HepG2 (cell line): Measurements from ENCODE around the gene L1CAM. TPM values are rescaled to one million over a fixed set of nuclear protein-coding genes. Genes with fewer than 3 reads are reported as not detected.

Source experiments
- CBX5 ChIP-seq: sonication (generic); formaldehyde crosslinking; IDR thresholded peaks from 2 replicates; pipeline ENCODE4 v1.4.0; 2020; ENCODE audit warnings: missing genetic modification reagents, borderline replicate concordance
- CEBPZ ChIP-seq: IDR thresholded peaks from 2 replicates; pipeline ENCODE4 v1.6.1; 2012; ENCODE audit warnings: low read length, improper control_type of control experiment
- KLF9 ChIP-seq: IDR thresholded peaks from 2 replicates; pipeline ENCODE4 v1.6.1; 2016; ENCODE audit warnings: low read depth
- MAFF ChIP-seq: IDR thresholded peaks from 2 replicates; pipeline ENCODE4 v1.6.1; 2011; ENCODE audit warnings: low read depth, low read length, improper control_type of control experiment
- NBN ChIP-seq: fragments of 450-650 bp; conservative IDR thresholded peaks from 2 replicates; pipeline ENCODE4 v1.6.1; 2017
- NCOA2 ChIP-seq: sonication (generic); formaldehyde crosslinking; IDR thresholded peaks from 2 replicates; pipeline ENCODE4 v1.8.0; 2022; ENCODE audit warnings: inconsistent platforms
- NCOA5 ChIP-seq: sonication (generic); formaldehyde crosslinking; IDR thresholded peaks from 2 replicates; pipeline ENCODE4 v1.4.0; 2020; ENCODE audit warnings: missing genetic modification reagents
- SRSF1 ChIP-seq: fragments of 200-400 bp; formaldehyde crosslinking; optimal IDR thresholded peaks from 2 replicates; pipeline ENCODE3; 2017; ENCODE audit warnings: mild to moderate bottlenecking, low read depth, low read length, moderate library complexity
- U2AF2 ChIP-seq: fragments of 200-400 bp; formaldehyde crosslinking; IDR thresholded peaks from 2 replicates; pipeline ENCODE4 v1.6.1; 2017; ENCODE audit warnings: low read depth, mild to moderate bottlenecking, low read length
- ZBED4 ChIP-seq: sonication (generic); formaldehyde crosslinking; IDR thresholded peaks from 2 replicates; pipeline ENCODE4 v1.4.0; 2020; ENCODE audit warnings: missing genetic modification reagents, borderline replicate concordance
- ZC3H4 ChIP-seq: sonication (generic); formaldehyde crosslinking; IDR thresholded peaks from 2 replicates; pipeline ENCODE4 v1.4.0; 2020; ENCODE audit warnings: missing genetic modification reagents, borderline replicate concordance
- ZFX ChIP-seq: sonication (generic); formaldehyde crosslinking; IDR thresholded peaks from 2 replicates; pipeline ENCODE4 v1.4.0; 2020; ENCODE audit warnings: mild to moderate bottlenecking, low read depth, missing genetic modification reagents, moderate library complexity
- ZNF101 ChIP-seq: sonication (generic); formaldehyde crosslinking; IDR thresholded peaks from 2 replicates; pipeline ENCODE4 v1.4.0; 2020; ENCODE audit warnings: mild to moderate bottlenecking, low read depth, missing genetic modification reagents, borderline replicate concordance
- ZNF17 ChIP-seq: sonication (generic); formaldehyde crosslinking; IDR thresholded peaks from 2 replicates; pipeline ENCODE4 v1.5.0; 2020; ENCODE audit warnings: mild to moderate bottlenecking, missing genetic modification reagents
- ZNF704 ChIP-seq: sonication (generic); formaldehyde crosslinking; IDR thresholded peaks from 2 replicates; pipeline ENCODE4 v1.8.1; 2023; ENCODE audit warnings: mild to moderate bottlenecking, inconsistent platforms, moderate library complexity, missing genetic modification reagents, borderline replicate concordance
- polyA plus RNA-seq, 8 experiments: library from polyadenylated mRNA; depleted of rRNA in 3 of 8; stranded (reverse) in 7 of 8; unstranded in 1 of 8; fragments of >200 nt; fragmentation: Illumina TruSeq in 4 of 8; extraction: Trizol in 4 of 8; gene quantifications; 2 replicates each; pipeline versions ENCODE4 v1.2.1 to v1.2.3, GENCODE V29; 2011 to 2016; ENCODE audit warnings: low read depth in 4 of 8, missing spikeins in 1 of 8, mixed read lengths in 1 of 8; ENCODE audit not compliant: insufficient read depth in 1 of 8
- total RNA-seq, 5 experiments: library from RNA; depleted of rRNA; stranded (reverse); fragments of >200 nt; fragmentation: Illumina TruSeq; extraction: Trizol; gene quantifications; 2 replicates each; pipeline ENCODE4 v1.2.3, GENCODE V29; 2016; ENCODE audit warnings: low read depth in 1 of 5
- TF ChIP-seq, protein P1 (sequence below): IDR thresholded peaks from 2 replicates; pipeline ENCODE4 v1.6.1; 2016; ENCODE audit warnings: control low read depth

L1CAM gene
- total and polyA plus RNA-seq, 2 of the 13 experiments (the other 11 are each of a cell fraction or from before 2014, with no cell fraction given), result 1.4 to 2.0 TPM

GRCh38 chrX:153926858-153927671 is 41.1 kb upstream of the L1CAM start (continued):
- TF ChIP-seq MAFF (no peak), CBX5 (CRISPR knock-in tag) (no peak), U2AF2 (no peak), ZNF17 (CRISPR knock-in tag) (no peak), ZNF101 (no peak), ZBED4 (CRISPR knock-in tag) (no peak), CEBPZ (no peak), ZC3H4 (CRISPR knock-in tag) (no peak), NCOA5 (no peak), SRSF1 (no peak), ZFX (CRISPR knock-in tag) (0 out of 2 replicates have a peak, but pooled peaks have one; percentile 40), KLF9 (CRISPR knock-in tag) (no peak), ZNF704 (no peak), NCOA2 (CRISPR knock-in tag) (no peak), NBN (no peak)
- TF ChIP-seq, protein P1, sequence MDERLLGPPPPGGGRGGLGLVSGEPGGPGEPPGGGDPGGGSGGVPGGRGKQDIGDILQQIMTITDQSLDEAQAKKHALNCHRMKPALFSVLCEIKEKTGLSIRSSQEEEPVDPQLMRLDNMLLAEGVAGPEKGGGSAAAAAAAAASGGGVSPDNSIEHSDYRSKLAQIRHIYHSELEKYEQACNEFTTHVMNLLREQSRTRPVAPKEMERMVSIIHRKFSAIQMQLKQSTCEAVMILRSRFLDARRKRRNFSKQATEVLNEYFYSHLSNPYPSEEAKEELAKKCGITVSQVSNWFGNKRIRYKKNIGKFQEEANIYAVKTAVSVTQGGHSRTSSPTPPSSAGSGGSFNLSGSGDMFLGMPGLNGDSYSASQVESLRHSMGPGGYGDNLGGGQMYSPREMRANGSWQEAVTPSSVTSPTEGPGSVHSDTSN (CRISPR knock-in tag), result no peak
